A549 (cell line): ENCODE data around the gene RXRA. TPM values are rescaled to one million over a fixed set of nuclear protein-coding genes. Genes with fewer than 3 reads are reported as not detected.

Source experiments
- ATAC-seq, 2 experiments: fragments of 200-7000 bp in 1 of 2; fragments of >200 bp in 1 of 2; cut with Nextera tagmentation in 1 of 2; cut with Tn5 transposase in 1 of 2; 3 replicates each; pipeline versions ENCODE4 v1.8.0 to v1.9.1; 2018 to 2020; ENCODE audit warnings: mild to moderate bottlenecking in 1 of 2, moderate library complexity in 1 of 2
- CTCF ChIA-PET: fragments of 300-600 bp; sonication (Branson Sonifier 250); formaldehyde crosslinking; extraction: SDS; loops from one replicate; lab custom pipeline; 2021; ENCODE audit warnings: antibody characterized with exemption, inconsistent platforms; lab: Yijun Ruan, JAX
- POLR2A ChIA-PET: fragments of 350-600 bp; formaldehyde crosslinking; extraction: SDS; loops from one replicate; lab custom pipeline; 2021; ENCODE audit warnings: antibody characterized with exemption, inconsistent platforms; lab: Yijun Ruan, JAX
- DNase-seq, 2 experiments: peaks; one replicate each; pipeline versions ENCODE4 v3.0.0 to v3.0.0-alpha.2; 2011 to 2016; ENCODE audit warnings: low read depth in 1 of 2, low spot score in 1 of 2
- FAIRE-seq: peaks from 2 replicates; lab custom pipeline; 2011; peaks lifted over from hg19 to GRCh38; lab: Jason Lieb, UNC
- H3K27ac ChIP-seq, 2 experiments: fragments of >200 bp; sonication (Bioruptor Twin); formaldehyde crosslinking; 3 replicates each; pipeline ENCODE4 v1.5.1; 2016 to 2017
- H3K4me1 ChIP-seq: fragments of >200 bp; sonication (Bioruptor Twin); formaldehyde crosslinking; 3 replicates; pipeline ENCODE4 v1.6.1; 2016
- H3K4me2 ChIP-seq: fragments of >200 bp; sonication (Bioruptor Twin); formaldehyde crosslinking; 3 replicates; pipeline ENCODE4 v1.6.1; 2016
- H3K4me3 ChIP-seq: fragments of >200 bp; sonication (Bioruptor Twin); formaldehyde crosslinking; 3 replicates; pipeline ENCODE4 v1.5.1; 2016
- H3K9me3 ChIP-seq: fragments of >200 bp; sonication (Bioruptor Twin); formaldehyde crosslinking; 3 replicates; pipeline ENCODE4 v1.6.1; 2016
- CBX2 ChIP-seq: fragments of 200-600 bp; sonication (generic); IDR thresholded peaks from 2 replicates; pipeline ENCODE4 v1.6.1; 2016; ENCODE audit warnings: low read depth, mild to moderate bottlenecking, borderline replicate concordance
- ESRRA ChIP-seq: fragments of 150-350 bp; IDR thresholded peaks from 2 replicates; pipeline ENCODE4 v1.6.1; 2014; ENCODE audit warnings: mild to moderate bottlenecking, low read length, borderline replicate concordance
- HOXB5 ChIP-seq: fragments of 250-450 bp; sonication (Bioruptor Pico); IDR thresholded peaks from 2 replicates; pipeline ENCODE4 v1.5.0; 2020; ENCODE audit warnings: mild to moderate bottlenecking, moderate library complexity
- JUN ChIP-seq, 2 experiments: fragments of >200 bp; sonication (Bioruptor Twin); formaldehyde crosslinking; IDR thresholded peaks; 2 replicates in 1 of 2; 3 replicates in 1 of 2; pipeline ENCODE4 v1.6.1; 2016 to 2017
- MAFK ChIP-seq: fragments of 450-650 bp; IDR thresholded peaks from 2 replicates; pipeline ENCODE4 v1.6.1; 2014; ENCODE audit not compliant: partially characterized antibody
- NFE2L2 ChIP-seq: fragments of 150-350 bp; conservative IDR thresholded peaks from 2 replicates; pipeline ENCODE4 v1.6.1; 2014; ENCODE audit warnings: low read length
- NPAS2 ChIP-seq: fragments of 250-450 bp; sonication (Bioruptor Pico); IDR thresholded peaks from 2 replicates; pipeline ENCODE4 v1.8.0; 2022; ENCODE audit warnings: mild to moderate bottlenecking, moderate library complexity, borderline replicate concordance
- PHF8 ChIP-seq: fragments of 200-600 bp; sonication (generic); IDR thresholded peaks from 2 replicates; pipeline ENCODE4 v1.6.1; 2016; ENCODE audit warnings: low read depth, mild to moderate bottlenecking, antibody characterized with exemption, moderate library complexity, borderline replicate concordance
- POLR2A ChIP-seq: IDR thresholded peaks from 2 replicates; pipeline ENCODE4 v1.6.1; 2012; ENCODE audit warnings: mild to moderate bottlenecking, low read length
- POLR2AphosphoS2 ChIP-seq: conservative IDR thresholded peaks from 2 replicates; pipeline ENCODE4 v1.6.1; 2012; ENCODE audit warnings: low read length, improper control_type of control experiment, inconsistent platforms
- RAD21 ChIP-seq, 2 experiments: fragments of >200 bp in 1 of 2; sonication (Bioruptor Twin) in 1 of 2; formaldehyde crosslinking in 1 of 2; IDR thresholded peaks in 1 of 2; conservative IDR thresholded peaks in 1 of 2; 2 replicates in 1 of 2; 3 replicates in 1 of 2; pipeline ENCODE4 v1.6.1; 2012 to 2018; ENCODE audit warnings: inconsistent platforms in 1 of 2
- RNF2 ChIP-seq: fragments of 200-600 bp; sonication (generic); IDR thresholded peaks from 2 replicates; pipeline ENCODE4 v1.6.1; 2016; ENCODE audit warnings: low read depth, mild to moderate bottlenecking, antibody characterized with exemption, moderate library complexity, borderline replicate concordance
- SREBF2 ChIP-seq: fragments of 450-650 bp; IDR thresholded peaks from 2 replicates; pipeline ENCODE4 v1.6.1; 2014; ENCODE audit warnings: mild to moderate bottlenecking, moderate library complexity
- ZFP36 ChIP-seq: fragments of 450-650 bp; IDR thresholded peaks from 2 replicates; pipeline ENCODE4 v1.6.1; 2014; ENCODE audit warnings: borderline replicate concordance; ENCODE audit not compliant: partially characterized antibody
- WGBS: methylation state at CpG from one replicate; pipeline ENCODE4 v1.1.6; 2017; ENCODE audit errors: missing lambda C conversion rate; 5-methylcytosine and 5-hydroxymethylcytosine counted together
- polyA plus RNA-seq, 4 experiments: library from polyadenylated mRNA; depleted of rRNA in 3 of 4; stranded (reverse); fragments of >200 nt; fragmentation: RNase III in 1 of 4; extraction: RNeasy Plus Mini Kit Qiagen cat#74134 plus additional on column Dnase treatment in 1 of 4; gene quantifications; 2 replicates in 3 of 4; 3 replicates in 1 of 4; pipeline ENCODE4 v1.2.3, GENCODE V29; 2011 to 2017
- TF ChIP-seq, protein P1 (sequence below): fragments of 200-600 bp; sonication (generic); IDR thresholded peaks from 2 replicates; pipeline ENCODE4 v1.6.1; 2016; ENCODE audit warnings: antibody characterized with exemption, mild to moderate bottlenecking, moderate library complexity
- TF ChIP-seq, protein P2 (sequence below): IDR thresholded peaks from 2 replicates; pipeline ENCODE4 v1.6.1; 2012; ENCODE audit warnings: low read depth, borderline replicate concordance
- TF ChIP-seq, protein P3 (sequence below): IDR thresholded peaks from 2 replicates; pipeline ENCODE4 v1.6.1; 2012

Gene RXRA
- polyA plus RNA-seq, 2 of the 4 experiments (the other 2 are of a cell fraction), result 6.6 to 23.9 TPM

DNA sequence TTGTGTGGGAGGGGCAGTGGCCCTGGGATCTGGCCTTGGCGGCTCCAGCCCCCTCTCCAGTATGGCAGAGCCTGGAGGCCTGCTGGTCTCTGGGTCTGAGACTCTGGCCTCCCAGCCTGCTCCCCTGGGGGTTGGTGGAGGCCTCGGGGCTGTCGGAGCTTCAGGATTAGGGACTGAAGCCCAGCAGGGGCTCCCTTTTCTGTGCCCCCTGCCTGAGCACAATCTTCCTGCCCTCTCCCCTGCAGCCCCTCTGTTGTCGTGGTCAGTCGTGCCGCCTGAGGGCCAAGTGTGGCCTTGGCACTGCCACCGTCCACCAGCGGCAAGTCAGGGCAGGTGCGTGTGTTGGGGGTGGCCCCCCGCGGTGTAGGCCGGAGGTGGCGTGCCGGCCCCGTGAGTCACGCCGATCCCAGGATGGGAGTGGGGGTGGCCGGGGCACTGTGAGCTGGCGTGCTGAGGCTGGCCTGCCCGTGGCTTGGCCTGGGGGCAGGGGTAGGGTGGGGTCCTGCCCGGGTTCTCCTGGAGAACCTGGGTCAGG lies 53.6 kb downstream of the RXRA start (continued):
- TF ChIP-seq, protein P1, sequence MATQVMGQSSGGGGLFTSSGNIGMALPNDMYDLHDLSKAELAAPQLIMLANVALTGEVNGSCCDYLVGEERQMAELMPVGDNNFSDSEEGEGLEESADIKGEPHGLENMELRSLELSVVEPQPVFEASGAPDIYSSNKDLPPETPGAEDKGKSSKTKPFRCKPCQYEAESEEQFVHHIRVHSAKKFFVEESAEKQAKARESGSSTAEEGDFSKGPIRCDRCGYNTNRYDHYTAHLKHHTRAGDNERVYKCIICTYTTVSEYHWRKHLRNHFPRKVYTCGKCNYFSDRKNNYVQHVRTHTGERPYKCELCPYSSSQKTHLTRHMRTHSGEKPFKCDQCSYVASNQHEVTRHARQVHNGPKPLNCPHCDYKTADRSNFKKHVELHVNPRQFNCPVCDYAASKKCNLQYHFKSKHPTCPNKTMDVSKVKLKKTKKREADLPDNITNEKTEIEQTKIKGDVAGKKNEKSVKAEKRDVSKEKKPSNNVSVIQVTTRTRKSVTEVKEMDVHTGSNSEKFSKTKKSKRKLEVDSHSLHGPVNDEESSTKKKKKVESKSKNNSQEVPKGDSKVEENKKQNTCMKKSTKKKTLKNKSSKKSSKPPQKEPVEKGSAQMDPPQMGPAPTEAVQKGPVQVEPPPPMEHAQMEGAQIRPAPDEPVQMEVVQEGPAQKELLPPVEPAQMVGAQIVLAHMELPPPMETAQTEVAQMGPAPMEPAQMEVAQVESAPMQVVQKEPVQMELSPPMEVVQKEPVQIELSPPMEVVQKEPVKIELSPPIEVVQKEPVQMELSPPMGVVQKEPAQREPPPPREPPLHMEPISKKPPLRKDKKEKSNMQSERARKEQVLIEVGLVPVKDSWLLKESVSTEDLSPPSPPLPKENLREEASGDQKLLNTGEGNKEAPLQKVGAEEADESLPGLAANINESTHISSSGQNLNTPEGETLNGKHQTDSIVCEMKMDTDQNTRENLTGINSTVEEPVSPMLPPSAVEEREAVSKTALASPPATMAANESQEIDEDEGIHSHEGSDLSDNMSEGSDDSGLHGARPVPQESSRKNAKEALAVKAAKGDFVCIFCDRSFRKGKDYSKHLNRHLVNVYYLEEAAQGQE, result no peak
- TF ChIP-seq RNF2 (no peak), NPAS2 (CRISPR knock-in tag) (no peak), SREBF2 (no peak), MAFK (no peak), RAD21 (conservative IDR thresholded peaks at IDR 0.05 in 1 of 2, IDR thresholded peaks at IDR 0.05 in 1 of 2) (no peak), CBX2 (no peak), POLR2AphosphoS2 (no peak)

DNA sequence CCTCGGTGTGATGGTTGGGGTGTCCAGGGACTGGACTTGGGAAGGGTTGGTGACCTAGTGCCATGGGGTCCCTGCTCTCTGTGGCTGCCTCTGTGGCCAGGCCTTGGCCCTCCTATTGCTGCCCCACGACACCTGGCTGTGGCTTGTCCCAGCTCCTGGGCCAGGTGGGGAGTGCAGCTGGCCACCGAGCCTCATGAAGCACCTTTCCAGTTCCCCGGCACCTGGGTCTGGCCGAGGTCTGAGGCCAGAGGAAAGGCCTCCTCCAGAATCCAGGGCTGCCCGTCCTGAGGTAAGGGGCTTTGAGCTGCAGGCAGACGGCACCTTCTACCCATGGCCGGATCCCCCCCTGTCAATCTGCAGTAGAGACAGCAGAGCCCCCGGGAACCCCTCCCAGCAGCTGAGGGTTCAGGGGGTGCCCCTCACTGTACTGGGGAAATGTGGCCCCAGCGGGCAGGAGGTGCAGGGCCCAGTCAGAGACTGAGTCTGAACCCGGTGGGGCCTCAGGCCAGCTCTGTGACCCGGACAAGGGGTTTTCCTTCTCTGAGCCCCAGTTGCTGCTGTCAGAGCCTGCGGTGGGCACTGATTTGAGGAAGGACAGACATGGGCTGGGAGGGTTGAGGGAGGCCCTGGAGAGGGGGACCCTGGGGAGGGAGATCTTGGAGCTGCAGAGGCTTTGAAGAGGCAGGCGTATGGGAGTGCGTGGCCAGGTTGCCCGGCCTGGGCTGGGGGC lies 54.5 kb downstream of the RXRA start:
- Histone ChIP-seq H3K4me1 (peaks cover 99% of the 10 kb centered on the region), H3K9me3 (no peaks in the 10 kb centered on the region), H3K4me3 (no peak overlapping the region), H3K4me2 (peak overlapping the region; percentile 86), H3K27ac (peak overlapping the region; percentile 93 to 97)
- DNase-seq (no peak), FAIRE-seq (no peak), ATAC-seq (no peak)
- TF ChIP-seq ZFP36, result no peak
- TF ChIP-seq, protein P2, sequence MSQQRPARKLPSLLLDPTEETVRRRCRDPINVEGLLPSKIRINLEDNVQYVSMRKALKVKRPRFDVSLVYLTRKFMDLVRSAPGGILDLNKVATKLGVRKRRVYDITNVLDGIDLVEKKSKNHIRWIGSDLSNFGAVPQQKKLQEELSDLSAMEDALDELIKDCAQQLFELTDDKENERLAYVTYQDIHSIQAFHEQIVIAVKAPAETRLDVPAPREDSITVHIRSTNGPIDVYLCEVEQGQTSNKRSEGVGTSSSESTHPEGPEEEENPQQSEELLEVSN, result no peak
- no peak for TF ChIP-seq POLR2A
- no peak for TF ChIP-seq HOXB5
- TF ChIP-seq SREBF2, result no peak
- no peak for TF ChIP-seq CBX2
- TF ChIP-seq, protein P3, sequence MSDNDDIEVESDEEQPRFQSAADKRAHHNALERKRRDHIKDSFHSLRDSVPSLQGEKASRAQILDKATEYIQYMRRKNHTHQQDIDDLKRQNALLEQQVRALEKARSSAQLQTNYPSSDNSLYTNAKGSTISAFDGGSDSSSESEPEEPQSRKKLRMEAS, result no peak
- no peak for TF ChIP-seq ESRRA
- no peak for TF ChIP-seq NPAS2 (CRISPR knock-in tag)
- CTCF ChIA-PET, result interaction anchor here (1.0 to 5.0 kb wide), 8 partner anchors 11 to 210 kb away, joined by 3 to 32 read pairs (median 7); no protein-coding TSS in a partner anchor
- POLR2A ChIA-PET, result interaction anchor here (0.7 to 3.5 kb wide), 2 partner anchors 14 to 27 kb away, joined by 3 to 18 read pairs; no protein-coding TSS in a partner anchor
- 80% methylated on average over 6 of the region's 16 CpGs for WGBS

DNA sequence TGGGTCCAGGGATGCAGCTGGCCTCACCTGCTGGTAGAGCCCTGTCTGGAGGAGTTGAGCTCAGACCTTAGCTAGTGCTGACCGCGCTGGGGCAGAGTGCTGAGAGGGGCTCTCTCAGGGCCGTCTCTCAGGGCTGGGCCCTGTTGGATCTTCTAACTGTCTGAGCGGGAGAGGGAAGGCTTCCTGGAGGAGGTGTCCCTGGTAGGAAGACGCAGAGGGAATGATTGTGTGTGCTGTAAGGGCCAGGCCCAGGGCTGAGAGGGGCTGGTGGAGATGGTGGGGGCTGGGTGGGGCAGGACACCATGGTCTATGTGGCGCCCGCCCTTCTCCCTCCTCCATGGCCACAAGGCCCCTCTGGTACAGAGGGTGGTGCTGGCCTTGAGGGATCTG lies 55.0 kb downstream of the RXRA start:
- H3K27ac ChIP-seq, result peak overlapping the region; percentile 93 to 97
- POLR2A ChIA-PET, result no interaction called here
- WGBS, result 97% methylated on average over 7 of the region's 7 CpGs
- ATAC-seq (no peak), DNase-seq (no peak)
- peak overlapping the region; percentile 86; the same call in 2 of the 3 replicates for H3K4me2 ChIP-seq
- no peak overlapping the region for H3K4me3 ChIP-seq
- H3K4me1 ChIP-seq, result peaks cover 95% of the 10 kb centered on the region
- no peaks in the 10 kb centered on the region for H3K9me3 ChIP-seq
- peak; percentile 86 for TF ChIP-seq ZFP36
- no peak for TF ChIP-seq JUN (IDR thresholded peaks at IDR 0.05)
- TF ChIP-seq POLR2A, result no peak
- no peak for TF ChIP-seq NFE2L2
- no peak for TF ChIP-seq PHF8
- TF ChIP-seq, all 56 proteins: peak for 1
- CTCF ChIA-PET, result interaction anchor here (1.0 to 5.0 kb wide), 7 partner anchors 12 to 211 kb away, joined by 3 to 24 read pairs (median 6); no protein-coding TSS in a partner anchor
- FAIRE-seq, result no peak
